Retinal pigment epithelial cell (primary cell): ENCODE measurements around the gene LSMEM2.

Source experiments
- DNase-seq: peaks from one replicate; pipeline ENCODE4 v3.0.0-alpha.2; 2010; ENCODE audit warnings: low read depth
- H3K4me3 ChIP-seq: 2 replicates; pipeline ENCODE4 v1.5.1; 2011; ENCODE audit warnings: mild to moderate bottlenecking, low read length, control low read depth, moderate library complexity
- CTCF ChIP-seq: conservative IDR thresholded peaks from 2 replicates; pipeline ENCODE4 v1.5.1; 2011; ENCODE audit warnings: low read depth, low read length, control low read depth, inconsistent platforms

The LSMEM2 gene

GRCh38 chr3:50324351-50325112, 45.6 kb downstream of the LSMEM2 start:
- TF ChIP-seq CTCF: peak; percentile 95
- no peak for DNase-seq
- no peak overlapping the region for H3K4me3 ChIP-seq

GRCh38 chr3:50325113-50325480, 46.2 kb downstream of the LSMEM2 start:
- no peak overlapping the region for H3K4me3 ChIP-seq
- DNase-seq: no peak
- no peak for TF ChIP-seq CTCF

GRCh38 chr3:50325497-50326181, 46.8 kb downstream of the LSMEM2 start:
- no peak overlapping the region for H3K4me3 ChIP-seq
- TF ChIP-seq CTCF: no peak
- no peak for DNase-seq

GRCh38 chr3:50326182-50326541, 47.3 kb downstream of the LSMEM2 start:
- no peak for DNase-seq
- H3K4me3 ChIP-seq: no peak overlapping the region

GRCh38 chr3:50327129-50327528, 48.2 kb downstream of the LSMEM2 start:
- TF ChIP-seq CTCF: no peak
- peak overlapping the region; percentile 86 for H3K4me3 ChIP-seq
- no peak for DNase-seq

More at GRCh38 chr3:50326182-50326541, 47.3 kb downstream of the LSMEM2 start:
- no peak for TF ChIP-seq CTCF

- DNase-seq: peak; percentile 80
- TF ChIP-seq CTCF: no peak
Observed at GRCh38 chr3:50327943-50328691, 49.2 kb downstream of the LSMEM2 start, which contains the start of gene TUSC2. TUSC2 (minus strand) TSS chr3:50328223; CDS start chr3:50328099, 124 bp downstream.

More at GRCh38 chr3:50327943-50328691, 49.2 kb downstream of the LSMEM2 start, which contains the start of gene TUSC2:
- H3K4me3 ChIP-seq: peak within 1 kb of the TSS; percentile 86
